LHCN-M2 (cell line): ENCODE results near the gene TOX2. TPM values are rescaled to one million over a fixed set of nuclear protein-coding genes. Genes with fewer than 3 reads are reported as not detected.

Experiments
- DNase-seq: peaks from one replicate; pipeline ENCODE4 v3.0.0-alpha.2; 2012; ENCODE audit warnings: low read depth
- total RNA-seq: library from RNA; depleted of rRNA; stranded (reverse); fragments of >200 nt; gene quantifications from 2 replicates; pipeline ENCODE4 v1.2.3, GENCODE V29; 2014

Gene TOX2
- total RNA-seq, 1 experiment from 2014 or later, result 1.6 TPM

DNA sequence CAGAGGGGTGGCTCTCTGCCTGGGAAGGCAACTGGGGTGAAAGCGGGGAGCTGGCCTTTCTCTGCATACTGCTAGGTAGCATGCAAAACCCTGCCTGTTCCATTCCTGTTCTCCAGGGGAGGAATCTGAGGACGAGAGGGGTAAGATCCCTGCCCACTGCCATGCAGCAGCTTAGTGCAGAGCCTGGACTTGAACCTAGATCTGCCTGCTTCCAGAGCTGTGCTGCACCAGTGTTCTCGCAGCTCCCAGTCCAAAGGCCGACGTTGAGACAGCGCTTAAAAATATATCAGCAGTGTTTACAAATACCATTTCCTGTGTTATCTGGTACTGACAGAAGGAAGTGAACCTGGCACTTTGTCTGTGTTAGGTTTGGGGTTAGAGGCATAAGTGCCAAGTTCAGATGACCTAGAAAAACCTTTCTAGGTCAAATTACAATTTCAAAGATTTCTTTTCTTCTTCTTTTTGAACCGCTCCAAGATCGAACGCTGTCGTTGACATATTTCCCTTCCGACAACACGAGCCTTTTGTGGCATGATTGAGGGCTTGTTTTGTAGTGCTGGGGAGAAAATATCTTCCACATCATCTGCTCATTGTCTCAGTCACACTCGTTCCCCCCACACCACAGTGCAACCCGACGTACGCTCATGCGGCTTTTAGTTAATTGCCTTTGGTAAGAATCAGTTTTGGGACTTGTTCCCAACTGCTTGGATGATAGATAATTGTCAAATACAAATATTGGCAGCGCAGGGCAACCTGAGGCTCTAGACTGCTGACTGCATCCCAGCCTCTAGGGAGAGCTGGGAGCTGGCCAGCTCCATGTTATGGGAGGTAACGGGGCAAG, 44.6 kb downstream of the TOX2 start:
- no peak for DNase-seq

DNA sequence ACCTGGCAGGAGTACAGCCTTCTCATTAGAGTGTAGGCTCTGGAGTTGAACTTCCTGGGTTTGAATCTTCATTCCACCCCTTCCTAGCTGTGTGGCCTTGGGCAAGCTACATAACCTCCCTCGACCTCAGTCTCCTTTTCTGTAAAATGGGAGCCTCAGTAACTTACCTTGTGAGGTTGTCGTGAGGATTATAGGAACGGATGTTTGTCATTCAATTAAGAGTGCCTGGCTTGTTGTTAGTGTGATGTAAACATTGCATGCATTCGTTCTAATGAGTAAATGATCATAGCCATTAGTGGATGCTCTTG, 45.2 kb downstream of the TOX2 start:
- DNase-seq, result no peak

DNA sequence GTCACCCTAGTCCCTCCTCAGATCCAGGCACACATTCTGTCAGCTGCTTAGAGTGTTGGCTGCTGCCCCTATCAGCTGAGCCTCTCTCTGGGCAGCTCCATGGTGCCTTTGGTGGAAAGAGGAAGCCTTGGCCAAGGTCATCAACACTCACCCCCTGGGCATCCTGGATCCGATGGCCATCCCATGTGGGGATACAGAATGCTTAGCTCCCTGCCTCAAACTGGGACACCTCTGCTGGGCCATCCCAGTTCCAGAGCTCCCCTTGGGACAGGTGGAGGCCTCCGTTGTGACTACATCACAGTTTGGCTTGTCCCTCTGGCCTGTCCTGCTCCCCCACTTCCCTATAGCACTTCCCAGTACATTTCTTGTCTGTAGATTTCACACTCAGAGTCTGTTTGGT, 45.6 kb downstream of the TOX2 start:
- DNase-seq, result no peak

DNA sequence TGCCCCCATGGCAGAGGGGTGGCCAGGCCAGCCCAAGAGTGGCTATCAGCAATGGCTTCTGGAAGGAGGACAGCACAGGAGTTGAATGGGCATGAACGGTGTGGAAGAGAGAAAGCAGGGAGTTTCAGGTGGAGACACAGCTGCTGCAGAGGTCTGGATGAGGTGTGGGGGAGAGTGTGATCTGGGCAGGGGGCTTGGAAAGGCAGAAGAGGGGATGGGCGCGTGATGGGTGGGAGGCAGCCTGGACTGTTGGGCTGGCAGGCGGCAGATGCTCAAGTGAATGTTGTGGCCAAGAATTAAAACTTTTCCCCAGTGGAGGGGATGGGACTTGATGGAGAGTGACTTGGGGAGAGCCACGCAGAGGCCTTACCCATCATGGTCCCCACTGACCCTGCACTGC, 46.5 kb downstream of the TOX2 start:
- no peak for DNase-seq

DNA sequence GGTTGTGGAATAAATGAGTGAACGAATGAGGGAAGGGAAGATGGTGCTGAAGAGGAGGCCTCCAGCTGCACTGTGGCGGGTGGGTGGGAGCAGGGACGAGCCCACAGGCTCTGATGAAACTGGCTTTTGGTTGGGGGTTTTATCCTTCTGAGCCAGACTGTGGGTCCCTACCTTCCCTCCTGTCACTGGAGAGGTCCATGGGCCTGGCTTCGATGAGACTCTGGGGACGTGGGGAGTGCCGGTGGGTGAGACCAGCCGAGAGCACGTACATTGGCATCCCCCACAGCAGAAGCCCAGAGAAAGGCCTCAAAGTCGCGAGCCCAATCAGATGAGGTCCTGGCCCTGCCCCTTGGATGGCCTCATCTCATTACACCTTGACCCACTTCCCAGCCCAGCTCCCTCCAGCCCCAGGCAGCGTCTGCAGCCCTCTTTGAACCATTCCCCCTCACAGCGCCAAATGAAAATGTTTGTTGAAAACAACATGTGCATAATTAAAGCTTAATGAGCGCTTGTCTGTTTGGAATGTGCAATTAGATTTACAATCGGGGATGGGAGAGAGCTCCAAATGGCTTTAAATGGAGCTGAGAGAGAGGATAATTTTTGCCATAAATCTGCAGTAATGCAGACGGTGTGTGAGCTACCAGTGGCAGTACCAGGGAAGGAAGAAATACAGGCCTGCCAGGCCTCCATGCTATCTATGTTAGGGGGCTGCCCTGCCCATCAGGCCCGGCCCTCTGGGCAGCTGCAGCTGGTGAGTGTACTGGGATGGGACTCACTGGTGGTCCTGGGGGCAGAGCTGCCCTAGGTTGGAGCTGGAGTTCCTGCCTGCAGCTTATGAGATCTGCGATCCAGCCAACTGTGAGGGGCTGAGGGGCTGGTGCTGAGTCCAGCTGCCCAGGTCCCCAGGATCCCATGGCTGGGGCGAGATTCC, 47.2 kb downstream of the TOX2 start:
- DNase-seq, result no peak

GRCh38 chr20:43962530-43962929, 47.9 kb downstream of the TOX2 start:
- DNase-seq, result no peak

DNA sequence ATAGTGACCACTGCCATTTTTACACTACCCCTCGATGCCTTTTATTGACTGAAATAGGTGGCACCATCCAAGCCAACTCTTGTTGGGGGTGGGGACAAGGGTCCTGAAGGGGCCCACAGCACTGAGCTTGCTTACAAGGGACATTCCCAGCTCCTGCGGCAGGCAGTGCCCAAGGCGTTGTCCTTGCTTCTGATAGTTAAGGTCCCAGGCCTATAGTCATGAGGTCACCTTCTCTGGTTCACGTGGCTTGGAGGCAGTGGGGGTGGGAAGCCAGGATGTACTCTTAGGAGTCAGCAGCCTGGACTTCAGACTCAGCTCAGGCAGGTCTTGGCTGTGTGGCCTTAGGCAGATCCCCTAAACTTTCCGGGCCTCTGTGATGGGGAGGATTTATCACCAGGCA, 48.6 kb downstream of the TOX2 start:
- peak; percentile 26 for DNase-seq

- peak; percentile 99 for DNase-seq
These were observed 49.5 kb downstream of the TOX2 start for GRCh38 chr20:43963872-43964791.

GRCh38 chr20:43968341-43969000, 53.8 kb downstream of the TOX2 start:
- DNase-seq, result no peak

DNA sequence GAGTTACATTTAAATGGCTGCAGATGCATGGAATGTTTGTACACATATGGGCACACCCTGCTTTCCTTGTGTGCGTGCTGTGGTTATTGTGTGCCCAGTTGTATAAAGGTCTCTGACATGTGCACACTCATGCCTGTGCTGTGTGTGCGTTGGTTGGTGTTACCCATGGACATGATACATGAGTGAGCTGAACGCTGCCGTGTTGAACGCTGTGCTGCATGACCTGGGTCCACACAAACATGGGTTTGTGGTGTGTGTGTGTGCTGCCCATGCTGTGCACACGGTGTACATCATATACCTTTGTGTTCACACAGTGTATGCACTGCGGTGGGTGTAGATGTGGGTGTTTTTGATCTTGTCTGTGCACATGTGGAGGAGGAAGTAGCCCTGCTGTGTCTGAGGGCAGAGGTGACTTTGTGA, 54.4 kb downstream of the TOX2 start:
- no peak for DNase-seq

GRCh38 chr20:43969501-43970182, 55.0 kb downstream of the TOX2 start:
- no peak for DNase-seq

GRCh38 chr20:43971267-43971666, 56.6 kb downstream of the TOX2 start:
- DNase-seq, result no peak

GRCh38 chr20:43972051-43972450, 57.4 kb downstream of the TOX2 start:
- no peak for DNase-seq

- DNase-seq, result no peak
These were observed 58.0 kb downstream of the TOX2 start for GRCh38 chr20:43972692-43973091.

DNA sequence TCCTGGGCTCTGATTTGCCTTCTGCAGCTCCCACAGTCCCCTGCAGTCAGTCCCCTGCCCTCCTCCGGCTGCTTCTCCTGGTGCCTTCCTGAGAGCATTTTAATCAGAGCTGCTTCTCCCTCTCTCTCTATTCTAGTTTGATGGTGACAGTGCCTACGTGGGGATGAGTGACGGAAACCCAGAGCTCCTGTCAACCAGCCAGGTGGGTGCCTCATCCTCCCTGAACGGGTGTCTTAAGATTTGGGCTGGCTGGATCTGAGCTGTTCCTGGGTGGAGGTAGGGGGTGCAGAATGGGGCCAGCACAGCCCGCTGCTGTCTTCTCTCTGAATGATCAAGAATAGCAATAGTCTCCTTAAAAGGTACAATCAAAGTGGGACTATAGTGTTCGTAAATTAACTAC, 58.6 kb downstream of the TOX2 start:
- DNase-seq, result no peak

DNA sequence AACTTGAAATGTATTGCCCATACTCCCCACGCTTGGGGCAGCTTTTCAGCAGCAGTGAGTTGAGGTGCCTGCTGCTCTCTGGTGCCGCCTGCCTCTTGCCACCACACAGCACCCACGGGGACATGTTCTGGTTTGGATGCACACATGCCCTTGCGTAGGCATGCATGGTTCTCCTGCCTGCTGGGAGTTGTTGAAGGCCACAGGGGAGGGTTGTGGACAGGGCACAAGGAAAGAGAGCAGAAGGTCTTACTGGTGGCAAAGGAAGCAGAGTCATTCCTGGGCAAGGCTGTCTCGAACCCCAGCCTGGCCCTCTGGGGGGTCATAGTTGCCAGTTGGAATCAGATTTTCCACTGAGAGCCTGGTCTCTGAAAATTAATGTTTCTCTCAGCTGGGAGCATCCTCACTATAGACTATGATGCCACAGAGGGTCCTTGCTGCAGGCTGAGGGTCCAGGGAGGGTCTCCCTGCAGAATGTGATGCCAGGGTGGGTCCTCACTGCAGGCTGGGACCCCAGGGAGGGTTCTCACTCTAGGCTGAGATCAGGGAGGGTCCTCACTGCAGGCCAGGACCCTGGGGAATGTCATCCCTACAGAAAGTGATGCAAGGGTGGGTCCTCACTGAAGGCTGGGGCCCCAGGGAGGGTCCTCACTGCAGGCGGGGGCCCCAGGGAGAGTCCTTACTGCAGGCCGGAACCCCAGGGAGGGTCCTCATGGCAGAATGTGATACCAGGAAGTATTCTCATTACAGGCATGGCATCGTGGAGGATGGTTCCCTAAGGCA, 59.2 kb downstream of the TOX2 start:
- no peak for DNase-seq

DNA sequence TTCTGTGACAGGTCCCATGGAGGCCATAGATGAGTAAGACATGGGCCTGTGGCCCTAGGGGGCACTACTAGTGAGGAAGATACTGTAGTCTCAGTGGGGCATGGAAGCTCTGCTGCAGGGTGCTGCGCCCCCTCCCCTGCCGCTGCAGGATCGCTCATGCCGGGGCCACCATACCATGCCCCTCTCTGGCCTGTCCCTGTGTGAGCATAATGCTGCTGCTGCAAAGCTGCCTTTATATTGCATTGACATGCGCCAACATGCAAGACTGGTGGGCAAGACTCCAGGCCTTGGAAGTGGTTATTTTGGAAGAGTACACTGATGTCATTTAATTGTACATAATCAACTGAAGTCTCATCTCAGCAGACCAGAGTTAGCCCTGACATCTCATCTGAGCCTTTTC, 60.0 kb downstream of the TOX2 start:
- DNase-seq, result no peak

DNA sequence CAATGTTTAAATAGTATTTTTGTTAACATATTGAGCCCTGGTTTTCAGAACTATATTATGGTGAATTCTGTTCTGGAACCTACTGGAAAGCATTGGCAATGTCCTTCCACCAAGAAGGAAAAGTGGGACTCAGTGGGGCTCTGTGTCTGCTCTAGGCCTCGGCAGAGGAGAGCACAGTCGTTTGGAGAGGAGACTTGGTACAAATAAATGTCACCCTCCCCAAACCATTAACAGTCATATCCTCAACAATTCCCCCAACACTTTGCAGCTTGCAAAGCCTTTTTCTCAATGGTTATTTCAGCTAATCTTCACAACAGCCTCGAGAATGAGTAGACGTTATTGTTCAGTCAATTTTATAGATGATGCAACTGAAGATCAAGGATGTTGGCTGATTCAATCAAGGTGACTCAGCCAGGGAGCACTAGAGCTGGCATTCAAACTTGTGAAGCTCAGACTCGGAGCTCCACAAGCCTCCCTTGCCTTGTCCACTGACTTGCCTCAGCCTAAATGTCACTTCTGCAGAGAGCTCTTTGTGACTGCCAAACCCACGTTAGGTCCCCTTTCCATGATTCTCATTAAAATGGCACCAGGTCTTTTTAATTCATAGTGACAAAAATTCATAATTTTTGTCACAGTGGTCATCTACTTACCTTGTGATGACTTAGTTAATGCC, 60.6 kb downstream of the TOX2 start:
- DNase-seq, result peak; percentile 70

GRCh38 chr20:43976547-43976946, 61.9 kb downstream of the TOX2 start:
- no peak for DNase-seq
